Sigmoid colon (tissue), 4 donors: ENCODE results near the gene RPS19BP1.
A peak's percentile ranks its signal among the peaks of the same experiment; 100 is the strongest.

Experiments used
- CTCF ChIP-seq, 4 experiments: fragments of 450-650 bp in 3 of 4; fragments of 200-600 bp in 1 of 4; IDR thresholded peaks; one replicate each; pipeline ENCODE4 v1.5.1; 2016 to 2019; ENCODE audit warnings: antibody characterized with exemption in 4 of 4, mild to moderate bottlenecking in 3 of 4, moderate library complexity in 2 of 4
- POLR2AphosphoS5 ChIP-seq, 4 donors: sonication (generic); formaldehyde crosslinking; IDR thresholded peaks; one replicate each; pipeline ENCODE4 v1.6.1; 2017; ENCODE audit warnings: antibody characterized with exemption in 4 of 4

GRCh38 chr22:39522567-39523300, 9.8 kb downstream of the RPS19BP1 start:
- no peak for TF ChIP-seq CTCF (IDR thresholded peaks at IDR 0.05)
- peak; percentile 39 to 73 (median 64) for TF ChIP-seq POLR2AphosphoS5 (IDR thresholded peaks at IDR 0.05)
